A172 (cell line): Measurements from ENCODE around the gene SFR1. TPM values are rescaled to one million over a fixed set of nuclear protein-coding genes. Genes with fewer than 3 reads are reported as not detected.
"Not testable (repeated sequence)": the region's sequence is repeated elsewhere in the genome, so short reads cannot be mapped to it uniquely, and the experiment has no call there.

Source experiments
- DNase-seq: peaks from one replicate; pipeline ENCODE4 v3.0.0-alpha.2; 2015; ENCODE audit warnings: low spot score
- total RNA-seq: library from RNA; depleted of rRNA; stranded (reverse); fragments of >200 nt; shearing (Covaris generic); gene quantifications from 2 replicates; pipeline ENCODE4 v1.2.3, GENCODE V29; 2014; rRNA removed

SFR1 gene
- total RNA-seq, 1 experiment from 2014 or later = 18.6 TPM

GRCh38 chr10:104174136-104174535 is 52.2 kb downstream of the SFR1 start:
- DNase-seq = not testable (repeated sequence)

Other genes starting within 250 kb of the SFR1 start
- 33.1 and 43.8 TPM in 2 replicates for gene STN1, start 204.0 kb upstream of the SFR1 start, total RNA-seq
- gene SLK, start 155.0 kb upstream of the SFR1 start, total RNA-seq = 47.9 and 61.5 TPM in 2 replicates
- gene COL17A1, start 36.3 kb upstream of the SFR1 start, total RNA-seq = 0.79 and 2.4 TPM in 2 replicates
- gene CFAP43, start 110.2 kb downstream of the SFR1 start, total RNA-seq = 0.07 and 0.31 TPM in 2 replicates
- 271 and 296 TPM in 2 replicates for gene GSTO1, start 132.7 kb downstream of the SFR1 start, total RNA-seq
- gene GSTO2, start 147.0 kb downstream of the SFR1 start, total RNA-seq = 0.38 and 5.2 TPM in 2 replicates
- 4.8 and 6.2 TPM in 2 replicates for gene ITPRIP, start 216.3 kb downstream of the SFR1 start, total RNA-seq
- gene CFAP58, start 231.7 kb downstream of the SFR1 start, total RNA-seq = 0.74 and 0.83 TPM in 2 replicates